ENCODE data around the gene MYH9.

DNA sequence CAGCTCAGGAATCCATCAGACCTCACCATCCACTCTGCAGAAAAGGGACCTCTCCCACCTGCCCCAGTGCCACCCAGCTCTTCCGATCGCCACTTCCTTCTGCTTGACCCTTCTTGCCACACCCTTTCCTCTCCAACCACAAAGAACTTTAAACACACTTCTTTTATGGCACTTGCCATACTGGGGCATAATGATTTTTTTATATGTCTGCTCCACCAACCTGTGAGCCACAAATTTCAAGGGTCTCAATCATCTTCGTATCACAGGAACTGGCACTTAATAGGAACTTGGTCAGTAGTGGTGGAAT, 11.7 kb upstream of the MYH9 start:
- TF ChIP-seq, protein P1, sequence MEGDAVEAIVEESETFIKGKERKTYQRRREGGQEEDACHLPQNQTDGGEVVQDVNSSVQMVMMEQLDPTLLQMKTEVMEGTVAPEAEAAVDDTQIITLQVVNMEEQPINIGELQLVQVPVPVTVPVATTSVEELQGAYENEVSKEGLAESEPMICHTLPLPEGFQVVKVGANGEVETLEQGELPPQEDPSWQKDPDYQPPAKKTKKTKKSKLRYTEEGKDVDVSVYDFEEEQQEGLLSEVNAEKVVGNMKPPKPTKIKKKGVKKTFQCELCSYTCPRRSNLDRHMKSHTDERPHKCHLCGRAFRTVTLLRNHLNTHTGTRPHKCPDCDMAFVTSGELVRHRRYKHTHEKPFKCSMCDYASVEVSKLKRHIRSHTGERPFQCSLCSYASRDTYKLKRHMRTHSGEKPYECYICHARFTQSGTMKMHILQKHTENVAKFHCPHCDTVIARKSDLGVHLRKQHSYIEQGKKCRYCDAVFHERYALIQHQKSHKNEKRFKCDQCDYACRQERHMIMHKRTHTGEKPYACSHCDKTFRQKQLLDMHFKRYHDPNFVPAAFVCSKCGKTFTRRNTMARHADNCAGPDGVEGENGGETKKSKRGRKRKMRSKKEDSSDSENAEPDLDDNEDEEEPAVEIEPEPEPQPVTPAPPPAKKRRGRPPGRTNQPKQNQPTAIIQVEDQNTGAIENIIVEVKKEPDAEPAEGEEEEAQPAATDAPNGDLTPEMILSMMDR (conservative IDR thresholded peaks at IDR 0.05 in 1 of 2, IDR thresholded peaks at IDR 0.05 in 1 of 2; ENCODE audit: extremely low read depth in 1 of 2, insufficient read depth in 1 of 2, low read depth in 1 of 2, low read length in 2 of 2): no peak
- no peak for TF ChIP-seq EZH2 (IDR thresholded peaks at IDR 0.05; ENCODE audit: borderline replicate concordance, low read length)

Data from mammary epithelial cell (primary cell).